Activated T-cell treated with anti-CD3 and anti-CD28 coated beads for 1 hour (primary cell): ENCODE results near the gene FZD2.
"Not testable (repeated sequence)": the region's sequence is repeated elsewhere in the genome, so short reads cannot be mapped to it uniquely, and the experiment has no call there.

Experiments used
- DNase-seq: peaks from one replicate; pipeline ENCODE4 v3.0.0-alpha.2; 2020; ENCODE audit warnings: low read depth

Gene FZD2

GRCh38 chr17:44546671-44547606, 10.3 kb upstream of the FZD2 start:
- no peak for DNase-seq

GRCh38 chr17:44547625-44548267, 9.5 kb upstream of the FZD2 start:
- DNase-seq = no peak

- DNase-seq = no peak
These were observed 8.7 kb upstream of the FZD2 start for GRCh38 chr17:44548376-44549230.

- DNase-seq = no peak
These were observed 7.6 kb upstream of the FZD2 start for GRCh38 chr17:44549686-44550085.

GRCh38 chr17:44552361-44552760, 4.9 kb upstream of the FZD2 start:
- no peak for DNase-seq

GRCh38 chr17:44555099-44555498, 2.2 kb upstream of the FZD2 start:
- DNase-seq = no peak

GRCh38 chr17:44556166-44556831, 985 bp upstream of the FZD2 start:
- DNase-seq = no peak

- peak; percentile 11 for DNase-seq
These were observed 484 bp downstream of the FZD2 start for GRCh38 chr17:44557651-44558285.

GRCh38 chr17:44558334-44558709, 1.0 kb downstream of the FZD2 start:
- DNase-seq = no peak

- DNase-seq = no peak
These were observed 1.7 kb downstream of the FZD2 start for GRCh38 chr17:44558710-44559633.

GRCh38 chr17:44559634-44560554, 2.6 kb downstream of the FZD2 start:
- no peak for DNase-seq

GRCh38 chr17:44561237-44561623, 3.9 kb downstream of the FZD2 start:
- no peak for DNase-seq

- DNase-seq = no peak
These were observed 7.1 kb downstream of the FZD2 start for GRCh38 chr17:44564429-44564828.

- no peak for DNase-seq
These were observed 8.7 kb downstream of the FZD2 start for GRCh38 chr17:44565866-44566443.

GRCh38 chr17:44568311-44568944, 11.1 kb downstream of the FZD2 start:
- not testable (repeated sequence) for DNase-seq

GRCh38 chr17:44568945-44569858, 11.9 kb downstream of the FZD2 start:
- no peak for DNase-seq

- DNase-seq = no peak
These were observed 15.5 kb downstream of the FZD2 start for GRCh38 chr17:44572801-44573200.
